Suppressor macrophage (primary cell): ENCODE results near the gene MYO7A.

Experiments used
- DNase-seq, 4 experiments: peaks; one replicate each; pipeline ENCODE4 v3.0.0-alpha.2; 2020 to 2022

MYO7A gene

DNA sequence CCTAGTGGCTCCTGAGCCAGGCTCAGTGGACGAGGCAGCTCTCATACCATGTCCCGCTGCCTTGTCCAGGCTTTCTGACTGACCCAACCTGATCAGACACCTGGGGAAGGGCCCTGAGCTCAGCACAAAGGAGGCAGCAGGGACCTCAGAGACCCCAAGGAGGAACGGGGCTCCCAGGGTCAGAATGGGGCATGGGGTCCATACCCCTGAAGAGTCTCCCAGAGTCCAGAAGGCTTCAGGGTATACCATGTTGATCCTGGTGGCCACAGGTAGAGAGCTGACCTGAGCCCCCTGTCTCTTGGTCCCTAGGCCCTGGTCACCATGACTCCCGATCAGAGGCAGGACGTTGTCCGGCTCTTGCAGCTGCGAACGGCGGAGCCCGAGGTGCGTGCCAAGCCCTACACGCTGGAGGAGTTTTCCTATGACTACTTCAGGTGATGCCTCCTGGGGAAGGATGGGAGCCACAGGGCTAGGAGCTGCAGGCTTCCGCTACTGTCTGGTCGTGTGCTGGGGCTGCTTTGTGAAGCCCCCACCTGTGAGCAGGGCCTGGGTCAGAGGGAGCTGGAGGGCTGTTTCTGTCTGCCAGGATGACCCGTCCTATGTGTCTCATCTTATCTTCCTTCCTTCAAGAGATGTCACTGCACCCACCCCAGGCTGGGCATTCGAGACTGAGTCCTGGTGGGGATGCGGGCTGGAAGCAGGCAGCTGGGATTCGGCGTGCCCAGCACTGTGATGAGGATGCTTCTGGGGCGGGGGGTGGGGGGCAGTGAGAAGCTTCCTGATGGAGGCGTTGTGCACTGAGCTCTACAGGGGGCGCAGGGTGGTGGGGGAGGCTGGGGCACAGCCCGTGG lies 74.2 kb downstream of the MYO7A start:
- no peak for DNase-seq

GRCh38 chr11:77202941-77203900 lies 75.2 kb downstream of the MYO7A start:
- DNase-seq = peak in 2 of 4 experiments; percentile 12 to 17

GRCh38 chr11:77203901-77204753 lies 76.1 kb downstream of the MYO7A start:
- no peak for DNase-seq

GRCh38 chr11:77204754-77205466 lies 76.9 kb downstream of the MYO7A start:
- DNase-seq = no peak

DNA sequence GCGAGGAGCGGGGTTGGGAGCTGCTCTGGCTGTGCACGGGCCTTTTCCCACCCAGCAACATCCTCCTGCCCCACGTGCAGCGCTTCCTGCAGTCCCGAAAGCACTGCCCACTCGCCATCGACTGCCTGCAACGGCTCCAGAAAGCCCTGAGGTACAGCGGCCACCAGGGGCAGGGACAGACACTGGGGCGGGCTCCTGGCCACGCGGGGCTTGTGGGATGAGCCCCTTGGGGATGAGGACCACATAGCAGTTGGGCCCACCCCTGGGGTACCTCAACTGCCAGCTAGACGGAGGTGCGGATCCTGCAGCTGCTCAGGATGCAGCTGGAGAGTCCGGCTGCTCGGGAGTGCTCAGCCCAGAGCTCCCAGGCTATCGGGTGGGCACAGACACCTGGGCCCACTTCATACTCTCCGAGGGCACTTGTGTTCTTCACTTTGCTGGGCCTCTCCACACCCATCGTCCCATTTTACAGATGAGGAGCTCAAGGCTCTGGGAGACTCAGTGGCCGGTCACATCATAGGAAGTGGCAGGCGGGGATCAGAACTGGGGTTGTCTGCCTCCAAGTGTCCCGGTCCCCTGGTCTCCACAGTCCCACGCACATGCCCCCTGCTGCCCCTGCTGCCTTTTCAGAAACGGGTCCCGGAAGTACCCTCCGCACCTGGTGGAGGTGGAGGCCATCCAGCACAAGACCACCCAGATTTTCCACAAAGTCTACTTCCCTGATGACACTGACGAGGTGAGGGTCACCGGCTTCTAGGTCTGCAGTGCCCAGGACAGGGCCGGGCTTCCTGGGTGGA lies 77.6 kb downstream of the MYO7A start:
- peak in 1 of 4 experiments; percentile 0 for DNase-seq

DNA sequence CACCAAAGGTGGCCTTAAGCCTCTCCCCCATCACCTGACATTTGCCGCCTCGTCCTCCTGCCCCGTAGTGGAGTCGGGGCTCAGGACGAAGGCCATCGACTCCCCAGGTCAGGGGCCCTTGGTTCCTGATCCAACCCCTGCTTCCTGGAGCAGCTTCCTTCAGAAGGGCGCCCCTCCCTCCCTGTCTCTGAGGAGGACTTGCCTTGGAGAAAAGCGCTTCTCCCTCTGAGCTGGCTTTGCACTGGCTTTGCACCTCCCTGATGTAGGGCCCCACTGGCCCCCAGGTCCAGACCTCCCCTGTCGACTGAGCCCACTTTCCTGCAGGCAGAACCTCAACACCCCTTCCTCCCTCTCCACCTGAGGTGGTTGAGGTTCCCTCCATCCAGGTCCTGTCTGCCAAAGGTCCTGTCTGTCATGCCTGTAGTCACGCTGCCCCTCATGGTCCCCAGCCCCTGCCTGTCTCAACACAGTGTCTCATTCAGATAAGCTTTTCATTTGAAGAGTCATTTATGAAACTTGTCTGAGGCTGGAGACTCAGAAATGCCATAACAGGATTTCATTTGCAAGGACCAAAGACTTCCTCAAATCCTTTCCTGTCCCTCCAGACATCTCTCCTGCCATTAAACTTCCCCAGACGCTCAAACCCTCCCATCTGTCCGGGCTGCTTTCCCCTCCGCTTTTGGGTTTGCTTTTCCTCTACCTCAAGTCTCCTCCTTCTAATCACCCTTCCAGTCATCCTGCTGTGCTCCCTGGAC lies 78.4 kb downstream of the MYO7A start:
- peak in 1 of 4 experiments; percentile 32 for DNase-seq

- no peak for DNase-seq
Observed at GRCh38 chr11:77207019-77207485, 79.0 kb downstream of the MYO7A start.

DNA sequence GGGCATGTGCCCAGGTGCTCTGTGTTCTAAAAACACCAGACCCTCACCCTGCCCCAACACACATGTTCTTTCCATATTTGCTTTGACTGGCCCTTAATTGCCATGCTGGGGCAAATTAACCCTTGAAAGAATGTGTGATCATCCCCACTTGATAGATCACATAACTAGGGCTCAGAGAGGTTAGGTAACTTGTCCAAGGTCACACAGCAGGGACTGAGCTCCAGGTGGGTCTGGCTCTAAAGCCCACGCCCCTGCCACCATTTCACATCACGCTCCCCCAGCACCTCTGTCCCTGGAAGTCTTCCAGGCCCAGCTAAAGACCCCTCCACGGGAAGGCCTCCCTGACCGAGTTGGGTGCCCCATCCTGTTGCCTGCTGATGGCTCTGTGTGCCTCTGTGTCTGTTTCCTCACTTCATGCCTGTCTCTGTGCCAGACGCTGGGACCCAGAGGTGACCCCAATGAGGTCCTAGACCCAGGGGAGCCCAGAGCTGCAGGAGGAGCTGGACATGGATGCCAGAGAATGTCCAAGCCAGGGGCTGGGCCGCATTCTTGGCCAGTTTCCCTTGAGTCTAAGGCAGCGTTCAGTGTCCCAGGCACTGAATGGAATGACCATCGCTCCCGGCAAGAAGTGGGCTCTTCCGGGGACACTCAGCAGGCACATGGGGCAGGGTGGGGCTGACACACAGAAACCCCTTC lies 79.7 kb downstream of the MYO7A start:
- DNase-seq = no peak

- DNase-seq = no peak
Observed at GRCh38 chr11:77208535-77208934, 80.5 kb downstream of the MYO7A start.

GRCh38 chr11:77209663-77210062 lies 81.6 kb downstream of the MYO7A start:
- no peak for DNase-seq

DNA sequence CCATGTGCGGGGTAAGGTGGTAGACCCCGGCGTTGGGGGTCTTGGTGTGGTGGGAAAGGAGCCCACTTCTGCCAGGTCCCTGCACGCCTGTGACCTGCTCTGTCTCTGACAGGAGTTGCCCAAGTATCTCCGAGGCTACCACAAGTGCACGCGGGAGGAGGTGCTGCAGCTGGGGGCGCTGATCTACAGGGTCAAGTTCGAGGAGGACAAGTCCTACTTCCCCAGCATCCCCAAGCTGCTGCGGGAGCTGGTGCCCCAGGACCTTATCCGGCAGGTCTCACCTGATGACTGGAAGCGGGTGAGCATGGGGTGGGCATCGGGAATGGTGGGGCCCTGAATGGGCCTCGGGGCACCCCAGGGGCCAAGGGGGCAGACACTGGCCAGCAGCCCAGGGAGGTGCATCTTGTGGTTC lies 83.0 kb downstream of the MYO7A start:
- DNase-seq = no peak

GRCh38 chr11:77211594-77212251 lies 83.7 kb downstream of the MYO7A start:
- DNase-seq = no peak

GRCh38 chr11:77212314-77213007 lies 84.4 kb downstream of the MYO7A start:
- DNase-seq = no peak

- DNase-seq = no peak
Observed at GRCh38 chr11:77213029-77213579, 85.1 kb downstream of the MYO7A start.

GRCh38 chr11:77213589-77214428 lies 85.8 kb downstream of the MYO7A start:
- no peak for DNase-seq

GRCh38 chr11:77214557-77214956 lies 86.5 kb downstream of the MYO7A start:
- DNase-seq = no peak

DNA sequence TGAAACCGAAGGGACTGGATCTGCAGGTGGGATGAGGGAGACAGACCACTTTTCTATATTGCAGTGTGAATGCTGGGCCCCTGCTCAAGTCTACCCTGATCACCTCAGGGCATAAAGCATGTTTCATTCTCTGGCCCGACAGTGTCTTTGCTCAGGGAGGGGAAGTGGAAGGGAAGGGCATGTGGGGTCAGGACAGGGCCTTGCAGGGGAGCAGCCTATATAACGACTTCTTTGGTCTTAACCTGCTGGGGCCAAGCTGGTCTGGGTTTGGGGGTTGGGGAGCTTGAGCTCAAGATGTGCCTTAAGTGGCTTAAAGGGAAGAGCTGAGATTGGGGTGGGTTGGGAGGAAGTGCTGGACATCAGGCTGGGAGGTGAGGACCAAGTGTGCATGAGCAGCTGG lies 87.1 kb downstream of the MYO7A start:
- DNase-seq = no peak
